Measurements from ENCODE around the gene PML. TPM values are rescaled to one million over a fixed set of nuclear protein-coding genes. Genes with fewer than 3 reads are reported as not detected.

PML gene
- total and polyA plus RNA-seq, 9 of the 15 experiments (the other 6 are each of a cell fraction or from before 2014, with no cell fraction given), result 5.0 to 50.7 (median 10.1) TPM

- TF ChIP-seq CHD7 (IDR thresholded peaks at IDR 0.05; ENCODE audit: low read depth, low read length), result no peak
- no peak for TF ChIP-seq BHLHE40 (IDR thresholded peaks at IDR 0.05; ENCODE audit: low read length)
- TF ChIP-seq YY1 (IDR thresholded peaks at IDR 0.05; ENCODE audit: borderline replicate concordance in 1 of 3, control insufficient read depth in 1 of 3, extremely low read depth in 1 of 3, insufficient read depth in 3 of 3, insufficient read length in 1 of 3, insufficient replicate concordance in 2 of 3, low read depth in 1 of 3, low read length in 2 of 3), result no peak
- no peak for TF ChIP-seq MED1 (CRISPR knock-in tag; IDR thresholded peaks at IDR 0.05; ENCODE audit: borderline replicate concordance)
- no peak for TF ChIP-seq HCFC1 (IDR thresholded peaks at IDR 0.05; ENCODE audit: low read depth, low read length)
Measured at GRCh38 chr15:73984208-73984979, 10.1 kb upstream of the PML start (continued).

Measured in K562 (cell line).